HG02938 (cell line): ENCODE measurements around the gene CDK6.

Experiments
- ATAC-seq: cut with Tn5 transposase; IDR thresholded peaks from one replicate; pipeline ENCODE4 v1.9.1; 2021; ENCODE audit warnings: mild to moderate bottlenecking, moderate library complexity; ENCODE audit not compliant: unreplicated experiment

The CDK6 gene

DNA sequence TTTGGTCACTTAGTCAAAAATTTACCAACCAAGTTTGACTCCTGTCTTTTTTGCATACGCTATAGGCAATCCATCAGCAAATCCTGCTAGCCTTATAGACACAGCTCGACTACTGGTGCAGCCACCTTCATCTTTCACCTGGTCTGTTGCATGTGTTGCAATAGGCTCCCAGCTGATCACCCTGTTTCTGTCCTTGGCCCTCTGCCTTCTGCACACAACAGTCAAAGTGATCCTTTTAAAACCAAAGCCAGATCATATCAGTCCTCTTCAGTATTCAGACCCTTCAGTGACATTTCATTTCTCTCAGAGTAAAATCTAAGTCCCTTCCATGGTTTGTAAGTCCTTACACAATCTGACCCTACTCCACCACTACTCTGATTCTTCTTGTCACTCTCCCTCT, 10.9 kb upstream of the CDK6 start:
- no peak for ATAC-seq

DNA sequence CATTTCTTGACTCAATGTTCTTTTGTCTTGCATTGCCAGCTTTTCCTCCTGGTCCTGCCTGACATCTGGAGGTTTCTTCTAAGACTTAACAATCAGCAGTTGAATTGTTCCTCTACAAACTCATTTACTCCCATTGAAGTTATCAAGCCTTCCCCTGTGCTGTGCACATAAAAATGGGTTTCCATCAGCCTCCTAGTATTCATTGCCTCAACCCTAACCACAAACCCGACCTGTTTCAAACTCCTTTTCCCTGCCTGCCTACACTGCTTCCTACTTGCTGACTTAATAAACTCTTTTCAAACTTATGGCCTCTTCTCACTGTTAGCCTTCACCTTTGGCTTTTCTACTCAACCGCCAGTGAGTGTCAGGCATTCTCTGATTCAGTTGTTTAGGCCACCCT, 9.4 kb upstream of the CDK6 start:
- ATAC-seq: no peak

DNA sequence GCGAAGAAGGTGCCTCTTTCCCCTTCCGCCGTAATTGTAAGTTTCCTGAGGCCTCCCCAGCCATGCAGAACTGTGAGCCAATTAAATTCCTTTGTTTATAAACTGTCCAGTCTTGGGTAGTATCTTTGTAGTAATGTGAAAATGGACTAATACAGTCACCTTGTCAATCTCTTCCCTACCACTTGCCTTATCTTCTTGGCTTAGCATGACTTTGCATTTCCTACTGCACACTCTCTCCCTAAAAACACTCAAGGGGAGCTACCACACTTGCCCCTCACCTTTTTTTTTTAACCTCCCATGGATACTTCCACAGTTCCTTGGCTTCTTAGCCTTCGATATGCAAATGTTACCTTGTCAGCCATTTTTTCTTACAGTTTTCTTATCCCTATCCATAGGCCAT, 7.4 kb upstream of the CDK6 start:
- ATAC-seq: no peak

DNA sequence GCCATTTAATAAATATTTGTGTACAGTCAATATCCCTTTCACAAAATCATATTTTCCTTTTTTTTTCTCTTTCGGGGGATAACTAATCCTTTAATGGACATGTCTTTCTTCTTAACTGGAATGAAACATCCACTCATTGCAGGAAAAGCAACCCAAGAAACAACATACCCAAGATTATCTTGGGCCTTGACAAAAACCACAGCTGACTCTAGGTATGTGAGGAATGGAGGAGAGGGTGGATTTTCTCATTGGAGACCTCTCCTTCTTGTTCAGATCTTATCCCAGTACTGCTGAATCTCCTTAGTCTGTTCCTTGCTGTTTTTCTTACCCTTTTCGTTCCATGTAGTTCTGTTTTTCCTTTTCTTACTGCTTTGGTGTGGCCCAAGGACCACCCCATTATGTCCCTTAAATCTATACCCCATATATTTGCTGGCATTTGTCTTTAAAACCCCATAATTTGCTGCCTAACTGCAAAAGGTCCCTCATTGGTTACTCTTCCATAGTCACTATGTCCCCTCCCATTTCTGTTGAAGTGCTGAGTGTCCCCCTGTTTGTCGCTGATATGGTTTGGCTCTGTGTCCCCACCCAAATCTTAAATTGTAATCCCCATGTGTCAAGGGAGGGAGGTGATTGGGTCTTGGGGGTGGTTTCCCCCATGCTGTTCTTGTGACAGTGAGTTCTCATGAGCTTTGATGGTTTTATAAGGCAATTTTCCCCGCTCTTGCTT, 6.8 kb upstream of the CDK6 start:
- ATAC-seq: no peak

DNA sequence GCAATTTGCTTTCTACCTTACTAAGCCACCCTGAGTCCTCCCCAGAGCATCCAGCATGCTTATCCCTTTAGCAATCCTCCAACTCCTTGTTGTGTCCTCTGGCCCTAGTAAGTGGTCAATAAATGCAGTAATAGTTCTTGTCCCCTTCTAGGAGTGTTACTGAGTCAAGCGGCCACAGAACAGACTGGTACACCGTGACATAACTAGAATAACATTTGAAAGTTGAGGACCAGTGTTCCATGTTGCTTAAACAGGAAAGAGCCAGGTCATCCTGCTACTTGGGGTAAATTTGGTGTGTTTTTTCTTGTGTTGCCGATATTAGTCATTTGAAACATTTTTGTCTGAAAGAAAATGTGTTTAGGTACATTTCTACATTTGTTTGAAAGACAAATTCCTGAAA, 4.8 kb upstream of the CDK6 start:
- no peak for ATAC-seq

DNA sequence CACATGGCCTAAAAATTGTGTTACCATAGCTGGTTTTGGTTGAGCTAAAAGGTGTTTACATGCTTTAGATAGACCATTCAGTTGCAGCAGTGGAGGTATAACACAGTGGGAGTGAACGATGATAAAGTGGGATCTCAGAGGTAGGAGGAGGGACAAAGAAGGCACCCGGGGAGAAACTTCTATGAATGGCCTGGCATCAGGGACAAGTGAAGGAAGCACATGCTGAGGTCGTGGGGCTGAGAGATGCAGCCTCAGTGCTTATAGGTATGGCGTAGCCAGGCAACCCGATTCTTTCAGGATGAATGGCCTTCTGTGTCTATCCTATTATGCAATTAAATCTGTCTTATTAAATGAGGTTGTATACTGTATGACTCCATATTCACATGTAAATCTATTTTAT, 3.9 kb upstream of the CDK6 start:
- ATAC-seq: no peak

DNA sequence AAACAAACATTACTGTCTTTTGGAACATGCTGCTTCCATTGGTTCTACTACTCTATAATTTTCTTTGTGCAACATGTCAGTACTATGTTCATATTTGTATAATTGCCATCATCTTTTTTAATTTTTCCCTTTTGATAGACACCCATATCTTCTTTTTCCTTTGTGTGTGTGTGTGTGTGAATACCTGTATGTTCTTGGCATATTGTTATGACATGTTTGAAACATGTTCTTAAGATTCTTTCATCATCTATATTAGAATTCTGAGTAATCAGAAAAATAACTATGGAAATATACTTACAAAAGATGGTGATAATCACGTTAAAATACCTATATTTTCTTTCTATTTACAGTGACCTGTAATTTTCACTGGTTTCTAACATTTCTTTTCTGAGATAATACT, 3.5 kb upstream of the CDK6 start:
- no peak for ATAC-seq

DNA sequence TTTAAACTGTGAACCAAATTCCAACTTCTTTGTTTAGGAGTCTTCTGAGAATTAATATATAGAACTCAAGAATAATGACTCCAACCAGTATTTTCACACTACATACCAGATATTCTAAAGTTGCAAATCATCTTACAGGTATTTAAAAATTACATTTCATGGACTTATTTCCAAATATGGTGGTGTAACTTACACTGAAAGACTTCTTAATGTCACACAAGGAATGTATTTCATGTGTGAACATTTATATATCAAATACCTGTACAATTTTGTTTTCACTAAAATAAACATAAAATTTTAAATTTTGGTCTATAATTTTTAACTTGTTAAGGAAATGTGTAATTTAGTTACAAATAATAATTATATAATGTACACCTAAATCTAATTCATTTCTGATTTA, 2.6 kb upstream of the CDK6 start:
- ATAC-seq: no peak

DNA sequence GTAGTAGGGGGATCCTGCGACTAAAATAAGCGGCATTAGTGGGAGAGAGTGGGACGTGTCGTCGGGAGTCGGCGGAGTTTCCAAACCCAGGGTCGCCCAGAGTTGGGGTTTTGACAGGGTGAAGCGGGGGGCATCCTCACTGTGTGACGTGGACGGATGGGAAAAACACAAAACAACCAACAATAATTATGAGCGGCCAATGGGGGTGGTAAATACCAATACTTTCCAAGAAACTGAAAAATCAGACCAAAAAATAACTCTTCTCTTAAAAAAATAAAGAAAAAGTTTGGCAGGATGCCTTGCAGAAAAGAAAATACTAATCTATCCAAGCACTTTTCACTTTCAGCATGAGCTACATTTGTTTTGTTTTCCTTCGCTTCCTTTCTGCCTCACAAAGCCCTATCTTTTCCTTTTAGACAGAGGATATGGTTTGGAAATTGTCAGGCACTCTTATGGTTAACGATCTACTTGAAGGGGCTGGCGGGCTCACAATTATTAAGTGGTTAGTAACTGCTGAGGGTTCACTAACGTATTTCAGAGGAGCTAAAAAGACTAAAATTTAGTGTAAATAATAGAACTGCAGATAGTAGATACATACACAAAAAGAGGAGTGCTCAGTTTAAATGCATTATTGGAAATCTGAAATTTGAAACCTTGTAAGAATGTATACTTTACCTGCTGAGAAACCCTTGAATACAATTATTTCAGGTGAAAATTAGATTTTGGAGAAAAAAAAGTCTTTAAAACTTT, 802 bp upstream of the CDK6 start:
- no peak for ATAC-seq

DNA sequence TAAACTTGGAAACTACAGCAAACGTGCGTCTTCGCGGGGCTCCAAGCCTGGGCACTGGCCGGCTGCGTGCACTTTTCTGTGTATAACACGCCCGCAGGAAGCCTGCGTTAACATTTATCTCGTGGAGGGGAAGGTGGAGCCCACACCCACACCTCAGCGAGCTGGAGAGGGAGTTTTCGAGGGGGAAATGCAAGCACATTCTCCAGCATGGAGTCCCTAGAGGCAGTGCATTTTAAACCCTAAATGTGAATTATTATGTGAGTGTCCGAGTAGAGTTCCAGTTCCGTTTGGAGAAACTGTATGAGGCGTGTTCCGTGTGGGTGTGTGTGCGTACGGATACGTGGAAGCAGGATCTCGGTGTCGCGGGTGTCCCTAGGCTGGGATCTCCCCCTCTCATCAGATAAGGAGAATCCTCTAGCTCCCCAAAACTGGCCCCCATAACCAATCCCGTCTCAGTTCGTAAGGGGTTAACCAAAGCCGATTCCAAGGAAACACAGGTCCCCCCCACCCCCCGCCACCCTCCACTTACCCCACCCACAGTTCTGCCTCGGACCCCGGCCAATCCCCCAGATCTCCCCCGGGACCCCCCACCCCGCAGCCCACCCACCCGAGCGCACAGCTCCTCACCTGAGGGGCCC, 403 bp downstream of the CDK6 start:
- ATAC-seq: no peak

DNA sequence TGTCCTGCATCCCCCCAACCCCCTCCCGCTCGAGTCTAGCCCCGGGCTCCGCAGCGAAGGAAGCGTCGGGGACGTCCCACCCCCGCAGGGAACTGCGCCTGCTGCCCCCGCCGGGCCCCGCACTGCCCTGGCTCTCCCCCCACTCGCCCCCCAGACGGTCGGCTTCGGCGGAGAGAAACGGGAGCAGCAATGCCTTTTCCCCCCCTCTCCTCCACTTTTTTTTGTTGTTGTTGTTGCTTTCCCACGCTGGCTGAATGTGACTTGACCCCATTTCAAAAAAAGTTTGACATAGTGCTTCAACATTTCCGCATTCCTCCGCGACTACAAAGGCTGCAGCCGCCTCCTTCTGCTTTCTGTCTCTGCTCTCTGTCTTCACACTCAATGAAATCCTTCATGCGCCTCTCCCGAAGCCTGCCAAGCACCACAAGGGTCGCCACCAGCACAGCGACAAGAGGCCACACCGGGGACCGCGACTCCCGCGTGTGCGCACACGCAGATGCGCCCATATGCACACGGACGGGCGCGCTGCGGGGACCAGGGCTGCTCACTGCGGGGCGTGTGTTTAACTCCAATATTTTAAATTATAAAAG, 1.0 kb downstream of the CDK6 start:
- no peak for ATAC-seq

DNA sequence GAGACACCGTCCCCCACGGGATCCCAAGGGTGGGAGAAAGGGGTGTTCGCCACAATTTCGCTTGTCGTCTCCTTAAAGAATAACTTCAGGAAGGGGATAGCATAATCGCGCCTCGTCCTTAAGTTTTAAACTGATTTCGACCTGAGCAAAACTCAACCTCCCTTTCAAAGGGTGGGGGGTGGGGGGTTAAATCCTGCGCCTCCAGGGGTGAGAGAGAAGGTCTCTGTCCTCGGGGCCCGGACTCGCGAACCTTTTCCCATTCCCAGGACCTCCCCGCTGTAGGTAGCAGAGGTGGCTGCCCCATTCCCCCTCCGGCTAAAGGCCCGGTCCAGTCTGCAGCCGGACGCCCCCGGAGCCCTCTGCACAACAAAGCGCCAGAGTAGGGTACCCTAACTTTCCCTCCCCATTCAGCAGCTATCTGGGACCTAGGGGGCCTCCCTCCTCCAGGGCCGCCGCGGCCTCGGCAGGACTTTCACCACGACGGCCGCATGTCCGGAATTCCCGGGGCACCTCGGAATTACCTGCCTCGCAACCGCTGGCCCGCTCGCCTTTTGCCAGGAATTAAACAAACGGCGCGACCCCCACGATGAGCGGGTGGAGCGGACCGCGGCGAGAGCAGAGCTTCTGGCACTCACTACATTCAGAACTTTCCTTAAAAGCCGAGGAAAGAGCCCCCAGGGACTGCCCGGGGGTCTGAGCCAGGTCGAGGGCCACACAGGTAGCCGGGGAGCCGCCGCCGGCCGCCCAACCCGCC, 1.7 kb downstream of the CDK6 start:
- ATAC-seq: no peak

DNA sequence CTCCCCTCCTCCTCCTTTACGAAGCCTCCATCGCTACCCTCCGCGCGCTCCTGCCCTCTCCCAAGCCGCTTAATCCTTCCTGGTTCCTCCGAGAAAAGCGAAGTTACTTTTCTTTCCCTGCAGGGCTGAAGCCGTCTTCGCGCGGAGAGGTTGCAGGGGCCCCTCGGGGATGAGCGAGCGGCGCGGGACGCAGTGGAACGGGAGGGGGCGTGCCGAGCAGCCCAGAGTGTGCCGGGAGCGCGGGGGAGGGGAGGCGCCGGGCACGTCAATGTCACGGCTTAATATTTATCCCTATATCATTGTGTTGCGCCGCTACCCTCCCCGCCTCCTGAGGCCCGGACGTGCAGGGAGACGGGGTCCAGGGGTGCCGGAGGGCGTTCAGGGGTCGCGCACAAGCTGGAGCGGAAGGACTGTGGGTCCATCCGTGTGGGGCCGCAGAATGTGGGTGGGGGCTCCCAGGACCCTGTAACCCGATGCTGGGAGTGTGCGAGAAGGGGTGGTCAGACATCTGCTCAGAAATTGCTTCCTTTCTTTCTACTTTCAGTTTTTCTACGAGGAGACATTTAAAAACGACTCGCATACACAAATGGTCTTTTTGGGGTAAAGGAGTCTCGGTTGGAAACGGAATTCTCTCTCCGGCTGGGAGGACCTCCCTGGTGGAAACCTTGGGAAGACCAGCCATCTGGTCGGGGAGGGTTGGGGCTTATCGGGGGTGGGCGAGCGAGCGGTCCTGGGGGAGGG, 2.4 kb downstream of the CDK6 start:
- peak; percentile 41 for ATAC-seq

DNA sequence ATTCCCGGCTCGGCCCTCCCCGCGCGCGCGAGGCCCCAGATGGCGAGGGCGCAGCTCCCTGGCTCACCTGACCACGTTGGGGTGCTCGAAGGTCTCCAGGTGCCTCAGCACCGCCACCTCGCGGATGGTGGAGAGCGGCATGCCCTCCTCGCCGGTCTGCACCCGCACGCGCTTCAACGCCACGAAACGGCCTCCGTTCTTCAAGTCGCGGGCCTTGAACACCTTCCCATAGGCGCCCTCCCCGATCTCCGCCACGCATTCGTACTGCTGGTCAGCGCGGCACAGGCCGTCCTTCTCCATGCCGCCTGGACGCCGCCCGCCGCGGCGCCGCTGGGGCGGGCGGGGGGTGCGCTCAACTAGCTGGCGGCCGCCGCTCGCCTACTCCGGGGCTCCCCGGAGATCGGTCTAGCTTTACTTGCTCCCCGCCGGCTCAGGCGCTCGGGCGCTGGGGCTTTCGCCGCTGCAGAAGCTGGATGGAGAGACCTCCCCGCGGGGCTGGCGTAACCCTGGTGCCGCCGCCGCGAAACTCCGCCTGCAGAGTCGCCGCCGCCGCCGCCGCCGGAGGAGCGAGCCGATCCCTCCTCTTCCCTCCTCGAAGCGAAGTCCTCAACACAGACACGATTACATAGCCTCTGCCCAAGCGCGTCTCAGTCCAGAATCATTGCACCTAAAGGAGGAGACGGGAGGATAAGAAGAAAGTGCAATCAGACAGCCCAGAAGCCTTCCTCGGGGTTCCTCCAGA, 3.2 kb downstream of the CDK6 start:
- peak; percentile 56 for ATAC-seq

DNA sequence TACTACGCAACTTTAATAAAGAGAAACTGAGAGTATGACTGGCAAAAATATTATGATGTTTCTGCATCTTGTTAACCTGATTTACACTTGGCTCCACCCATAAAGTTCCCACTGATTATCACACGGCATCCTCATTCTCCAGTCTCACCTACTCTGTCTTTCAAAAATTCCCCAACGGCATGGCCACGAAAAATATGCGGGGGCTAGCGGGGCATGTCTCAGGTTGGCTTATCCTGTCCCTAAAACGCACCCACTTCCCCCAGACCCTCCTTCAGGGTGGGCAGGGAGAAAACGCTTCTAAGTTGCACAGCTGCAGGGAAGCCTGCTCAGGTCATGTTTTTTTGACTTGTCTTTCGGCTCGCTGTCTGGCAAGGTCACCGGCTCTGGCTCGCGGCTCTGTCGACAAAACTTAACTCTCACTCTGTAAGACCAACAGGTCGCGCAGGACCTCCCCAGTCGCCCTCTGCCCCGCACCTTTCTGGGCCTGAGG, 3.8 kb downstream of the CDK6 start:
- no peak for ATAC-seq

DNA sequence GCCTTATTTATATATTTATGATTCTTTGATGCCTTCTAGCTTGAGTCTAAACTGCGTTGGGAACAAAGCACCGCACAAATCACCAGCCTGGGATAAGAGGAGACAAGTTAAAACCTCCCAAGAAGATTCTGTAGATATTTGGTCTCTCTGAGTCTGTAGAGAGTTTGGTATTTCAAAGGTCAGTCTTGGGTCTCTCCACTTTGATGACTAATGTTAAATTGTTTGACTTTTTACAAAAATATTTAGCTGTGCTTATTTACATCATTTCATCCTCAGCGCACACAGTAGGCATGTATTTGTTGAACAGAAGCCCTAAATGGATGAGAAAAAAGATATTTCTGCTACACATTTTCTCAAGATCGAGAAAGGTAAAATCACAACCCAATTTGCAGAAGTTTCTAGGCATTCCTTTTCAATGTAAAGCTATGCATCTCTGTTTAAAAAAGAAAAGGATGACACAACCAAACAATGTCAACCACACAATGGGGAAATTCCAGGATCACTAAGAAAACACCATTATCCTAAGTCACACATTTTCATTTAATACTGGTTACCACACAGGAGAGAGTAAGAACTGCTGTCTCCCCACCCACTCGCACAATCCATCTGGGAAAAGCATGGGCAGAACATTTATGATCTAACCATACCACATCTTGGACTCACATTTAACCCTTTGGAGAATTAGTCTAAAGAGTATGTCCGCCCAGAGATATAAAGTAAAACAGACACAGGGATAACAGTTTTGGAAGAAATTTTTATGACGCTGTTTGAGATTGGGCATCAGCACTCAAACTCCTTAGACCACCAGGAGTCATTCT, 4.4 kb downstream of the CDK6 start:
- no peak for ATAC-seq

DNA sequence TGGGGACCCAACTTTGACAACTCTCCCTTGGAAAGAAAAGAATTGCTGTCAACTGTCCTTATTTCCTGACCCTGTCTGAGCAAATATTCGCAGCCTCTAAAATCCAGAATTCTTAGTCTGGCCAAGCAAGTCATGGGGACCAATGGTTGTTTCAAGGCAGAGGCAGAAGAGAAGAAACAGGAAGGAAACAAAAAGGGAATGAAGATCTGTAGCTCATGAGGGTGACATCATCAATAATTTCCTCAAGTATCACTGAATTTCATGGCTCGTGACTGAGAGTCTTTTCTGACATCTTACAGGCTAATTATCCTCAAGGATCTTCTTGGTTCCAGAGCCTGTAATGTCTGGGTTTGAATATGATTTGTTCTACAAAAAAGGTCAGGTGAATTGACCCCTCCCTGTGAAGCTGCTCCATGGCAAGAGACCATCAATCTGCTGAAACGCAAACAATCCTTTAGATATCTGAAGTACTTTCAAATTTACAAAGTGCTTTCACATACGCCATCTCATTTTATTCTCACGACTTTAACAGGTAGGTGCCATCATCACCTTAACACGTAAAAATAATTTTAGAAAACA, 5.8 kb downstream of the CDK6 start:
- ATAC-seq: no peak

DNA sequence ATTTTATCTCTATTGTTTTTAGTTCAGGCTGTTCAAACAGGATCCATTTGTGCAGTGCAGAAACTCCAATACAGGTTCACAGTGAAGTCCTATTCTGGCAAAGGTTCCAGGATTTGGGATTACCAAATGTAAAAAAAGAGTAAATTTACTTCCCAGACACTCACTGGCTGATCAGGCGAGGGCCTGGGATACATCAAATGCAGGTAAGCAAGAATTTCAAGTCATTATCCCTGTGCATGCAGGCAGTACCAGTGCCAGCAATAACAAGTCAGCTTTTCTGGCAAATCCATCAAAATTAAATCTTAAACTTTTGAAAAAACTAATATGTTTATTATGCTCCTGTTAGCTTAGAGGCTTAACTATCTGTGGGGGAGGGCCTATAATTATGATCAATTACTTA, 6.3 kb downstream of the CDK6 start:
- ATAC-seq: no peak
